DMS53 (cell line): ENCODE data around the gene ADAM33.

ENCODE experiments used
- DNase-seq: peaks from one replicate; lab custom pipeline; 2025; lab: John Stamatoyannopoulos, UW

ADAM33 gene

DNA sequence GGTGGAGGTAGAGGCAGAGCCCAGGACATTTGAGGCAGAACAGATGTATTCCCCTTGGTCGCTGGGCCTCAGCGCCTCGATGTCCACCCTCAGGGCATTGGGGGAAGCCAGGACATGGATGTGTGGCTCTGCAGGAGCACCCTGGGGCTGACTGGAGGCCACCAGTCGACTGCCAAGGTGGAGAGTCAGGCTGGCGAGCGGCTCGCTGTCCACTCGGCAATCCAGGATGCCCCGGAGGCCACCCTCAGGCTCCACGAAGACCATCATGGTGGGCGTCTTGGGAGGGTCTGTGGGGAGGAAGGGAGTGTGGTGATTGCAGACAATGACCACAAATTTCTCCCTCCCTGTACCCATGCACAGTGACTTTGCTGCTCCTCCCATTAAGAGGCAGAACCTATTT, 8.2 kb upstream of the ADAM33 start:
- no peak for DNase-seq

DNA sequence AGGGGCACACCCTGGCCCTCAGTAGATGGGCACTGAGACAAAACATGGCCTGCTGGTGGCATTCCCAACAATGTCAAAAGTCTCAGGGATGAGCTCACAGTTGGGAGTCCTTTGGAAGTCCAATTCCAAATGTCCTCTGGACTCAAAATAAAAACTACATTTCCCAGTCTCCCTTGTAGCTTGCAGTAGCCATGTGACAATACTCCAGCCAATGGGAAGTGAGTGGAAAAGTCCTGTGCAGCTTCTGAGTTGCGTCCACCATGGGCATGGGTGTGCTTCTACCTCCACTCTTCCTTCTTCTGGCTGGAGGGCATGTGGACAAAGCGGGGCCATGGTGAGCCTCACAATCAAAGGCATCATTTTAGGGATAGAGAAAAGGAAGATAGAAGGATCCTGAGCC, 5.8 kb upstream of the ADAM33 start:
- DNase-seq: peak; percentile 23

DNA sequence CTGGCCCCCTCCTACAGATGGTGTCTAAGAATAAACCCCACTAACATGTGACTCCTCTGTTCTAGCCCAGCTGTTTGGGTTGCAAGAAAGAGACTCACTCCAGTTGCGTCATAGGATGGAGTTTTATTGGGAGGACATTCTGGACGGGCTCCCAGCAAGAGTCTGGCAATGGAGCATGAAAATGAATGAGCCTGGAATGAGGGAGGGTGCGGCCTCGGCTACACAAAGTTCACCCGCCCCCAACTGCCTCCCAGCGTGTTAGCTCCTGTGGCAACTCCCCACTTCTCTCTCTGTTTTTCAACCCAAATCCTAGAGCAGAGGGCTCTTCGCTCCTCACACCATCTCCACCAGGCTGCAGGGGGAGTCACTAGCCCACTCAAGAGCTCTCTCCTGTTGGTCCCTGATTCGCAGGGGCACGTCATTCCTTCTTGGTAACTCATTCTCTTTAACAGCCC, 5.1 kb upstream of the ADAM33 start:
- DNase-seq: no peak

DNA sequence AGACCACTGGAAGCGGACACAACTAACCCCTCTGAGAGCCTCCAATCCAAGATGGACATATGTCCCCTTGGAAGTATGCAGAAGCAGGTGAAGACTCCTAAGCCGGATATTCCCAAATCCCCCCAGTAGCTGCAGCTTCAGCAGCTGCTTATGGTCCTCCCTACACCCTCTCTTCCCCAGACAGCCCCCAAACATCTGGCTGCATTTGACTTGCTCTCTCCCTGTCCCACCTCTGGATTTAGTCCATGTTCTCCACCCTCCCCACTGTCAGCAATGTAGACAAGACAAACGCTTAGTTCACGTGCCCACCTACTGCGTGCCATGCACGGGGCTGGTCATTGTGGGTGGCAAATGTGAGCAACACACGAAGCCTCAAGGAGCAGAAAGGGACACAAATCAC, 4.6 kb upstream of the ADAM33 start:
- DNase-seq: no peak

DNA sequence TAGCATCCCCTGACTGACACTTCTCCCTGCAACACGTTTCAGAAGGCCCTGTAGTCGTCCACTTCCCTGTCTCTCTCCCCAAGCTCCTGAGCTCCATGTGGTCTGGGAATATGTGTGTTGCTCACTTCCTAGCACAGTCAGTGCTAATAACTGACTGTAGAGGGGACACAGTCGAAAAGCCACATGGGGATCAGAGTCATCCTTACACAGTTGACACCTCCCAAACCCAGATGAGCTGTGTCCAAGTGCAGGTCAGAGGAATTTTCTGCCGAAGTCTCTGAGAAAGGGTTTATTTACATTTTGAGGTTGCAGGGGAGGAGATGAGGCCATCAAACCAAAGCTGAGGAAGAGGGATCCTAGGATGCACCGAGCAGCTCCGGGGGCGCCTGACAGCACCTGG, 3.5 kb upstream of the ADAM33 start:
- no peak for DNase-seq

DNA sequence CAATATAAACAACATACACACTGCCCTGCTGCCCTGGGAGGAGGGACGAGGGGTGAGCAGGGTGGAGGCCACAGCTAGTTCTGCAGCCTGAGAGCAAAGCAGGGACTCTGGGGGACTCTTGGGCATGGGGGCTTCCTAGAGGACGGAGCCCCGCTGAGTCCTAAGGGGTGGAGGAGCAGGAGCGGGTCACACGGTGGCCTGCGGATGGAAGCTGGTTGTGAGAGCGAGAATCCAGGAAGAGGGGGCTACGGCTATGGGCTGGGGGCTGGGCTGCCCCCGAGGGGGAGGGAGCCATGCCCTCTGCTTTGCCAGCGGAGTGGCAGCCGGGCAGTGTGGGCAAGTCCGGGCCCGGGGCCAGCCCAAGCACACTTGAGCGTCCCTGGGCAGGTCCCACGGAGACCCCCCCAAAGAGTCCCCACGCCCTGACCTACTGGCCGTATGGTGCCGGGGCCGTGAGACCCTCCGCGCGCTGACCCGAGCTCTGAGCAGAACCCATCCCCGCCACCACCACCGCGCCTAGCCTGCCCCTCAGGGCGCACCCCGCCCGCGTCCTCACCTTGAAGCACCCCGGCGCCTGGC, 369 bp downstream of the ADAM33 start:
- DNase-seq: no peak

DNA sequence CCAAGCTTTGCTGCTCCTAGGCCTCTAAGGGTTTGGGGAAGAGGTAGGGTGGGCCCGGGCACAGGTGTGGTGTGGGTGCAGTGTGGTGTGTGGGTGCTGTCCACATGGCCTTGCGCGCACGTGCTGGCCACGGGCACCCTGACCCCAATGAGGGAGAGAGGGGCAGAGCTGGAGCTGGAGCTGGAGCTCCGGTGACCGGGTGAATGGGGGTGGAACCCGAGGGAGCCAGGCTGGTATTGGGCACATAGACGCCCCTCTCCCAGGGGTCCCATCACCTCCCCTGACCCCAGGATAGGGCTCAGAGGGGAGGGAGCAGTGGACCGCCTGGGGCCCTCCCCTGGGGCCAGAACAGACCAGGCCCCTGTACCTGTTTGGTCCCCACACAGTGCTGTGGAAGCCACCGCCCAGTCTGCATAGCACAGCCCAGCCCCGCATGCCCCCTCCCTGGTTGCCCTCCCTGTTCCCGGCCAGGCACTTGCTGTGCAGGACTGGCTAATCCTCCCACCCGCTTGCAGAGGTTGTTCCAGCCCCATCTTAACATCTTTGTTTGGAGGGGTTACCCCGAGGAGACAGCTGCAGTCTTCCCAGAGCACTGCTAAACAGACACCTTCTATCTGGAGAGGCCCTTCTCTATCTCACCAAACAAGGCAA, 984 bp downstream of the ADAM33 start:
- DNase-seq: no peak

DNA sequence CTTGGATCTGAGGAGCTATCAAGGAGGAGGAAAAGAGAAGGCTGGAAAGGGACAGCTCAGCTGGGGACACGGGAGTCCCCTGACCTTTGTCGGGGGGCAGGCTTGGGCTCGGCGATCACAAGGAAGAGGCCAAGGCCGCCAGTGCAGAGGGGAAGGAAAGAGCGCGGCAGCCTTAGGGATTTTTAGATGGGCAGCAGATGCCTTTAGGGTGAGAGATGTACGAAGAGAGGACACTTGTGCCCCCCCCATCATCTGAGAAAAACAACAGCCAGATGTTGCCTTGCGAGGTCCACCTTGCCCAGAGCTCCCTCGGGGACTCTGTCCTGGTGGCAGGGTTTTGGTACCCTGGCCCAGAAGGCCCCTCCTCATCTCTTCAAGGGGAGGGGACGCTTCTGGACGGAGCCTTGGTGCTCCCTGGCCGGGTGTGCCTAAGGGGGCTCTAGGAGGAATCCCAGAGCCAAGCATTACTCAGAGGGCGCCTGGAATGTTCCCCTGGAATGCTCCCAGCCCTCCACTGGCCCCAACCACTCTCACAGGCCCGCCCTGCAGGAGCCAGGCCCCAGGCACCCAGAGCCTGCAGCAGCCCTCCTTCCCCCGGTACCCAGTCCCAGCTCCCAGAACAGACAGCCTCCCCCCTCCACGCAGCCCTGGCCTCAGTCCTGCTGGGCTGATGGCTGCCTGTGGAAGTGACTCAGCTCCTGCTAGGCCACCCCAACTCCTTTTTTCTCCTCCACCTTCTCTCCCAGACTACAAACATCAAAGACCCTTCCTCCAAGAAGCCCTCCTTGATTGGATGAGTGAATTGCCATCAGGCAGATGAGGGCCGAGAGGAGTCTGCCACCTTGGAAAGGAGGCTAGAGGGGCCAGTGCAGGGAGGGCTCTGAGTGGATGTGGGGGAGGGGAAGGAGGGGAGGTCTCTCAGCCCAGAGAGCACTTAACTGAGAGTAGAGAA, 1.8 kb downstream of the ADAM33 start:
- no peak for DNase-seq

DNA sequence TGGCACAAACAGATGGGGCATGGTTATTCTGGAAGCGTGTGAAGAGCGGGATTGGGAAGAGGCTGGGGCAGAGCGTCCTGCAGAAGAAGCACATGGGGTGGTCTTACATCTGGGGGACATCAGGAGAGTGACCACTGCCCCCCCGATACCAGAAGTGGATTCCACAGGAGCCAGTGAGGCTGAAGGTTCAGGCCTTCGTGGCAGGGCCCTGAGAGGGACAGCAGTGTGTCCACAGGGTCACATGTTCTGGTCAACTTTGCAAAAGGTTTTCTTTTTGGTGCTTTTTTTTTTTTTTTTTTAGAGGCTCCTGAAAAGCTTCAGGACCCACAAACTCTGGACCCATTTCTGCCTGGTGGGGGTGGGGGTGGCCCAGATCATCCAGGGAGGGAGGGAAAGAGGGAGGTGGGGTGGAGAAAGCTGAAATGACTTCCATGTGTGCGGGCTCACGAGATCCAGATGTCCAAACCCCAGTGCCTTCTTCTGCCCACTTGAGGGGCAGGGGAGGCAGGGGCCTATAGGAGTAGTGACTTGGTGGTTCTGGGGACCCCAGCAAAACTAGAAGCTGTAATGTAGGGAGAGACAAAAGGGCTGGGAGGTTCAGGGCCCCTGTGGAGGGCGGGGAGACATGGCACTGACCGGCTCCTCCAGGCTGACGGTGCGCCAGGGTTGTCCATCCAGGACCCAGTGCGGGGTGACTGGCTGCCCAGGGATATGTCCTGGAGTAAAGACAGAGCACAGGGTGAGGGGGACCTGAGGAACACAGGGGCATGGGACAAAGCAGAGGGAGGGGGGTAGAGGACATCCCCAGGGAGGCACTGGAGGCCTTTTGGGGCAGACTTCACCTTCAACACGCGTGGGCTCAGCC, 2.7 kb downstream of the ADAM33 start:
- no peak for DNase-seq

DNA sequence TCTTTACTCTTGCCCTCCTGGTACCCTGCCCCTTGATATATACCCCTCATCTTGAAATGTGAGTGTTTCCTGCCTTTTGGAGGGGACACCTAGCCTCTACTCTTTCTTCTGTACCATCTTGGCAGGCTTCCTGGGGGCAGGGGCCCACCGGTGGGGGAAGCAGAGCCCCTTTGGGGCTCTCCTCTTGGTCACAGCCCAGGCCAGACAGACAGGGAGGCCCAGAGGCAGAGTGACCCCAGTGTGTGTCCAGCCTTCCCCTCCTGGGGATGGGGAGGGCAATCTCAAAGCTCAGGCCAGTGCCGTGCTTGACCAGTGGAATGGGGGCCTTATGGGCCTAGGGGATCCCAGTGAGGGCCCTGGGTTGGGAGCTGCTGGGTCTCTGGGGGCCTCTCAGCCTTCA, 3.6 kb downstream of the ADAM33 start:
- DNase-seq: no peak

DNA sequence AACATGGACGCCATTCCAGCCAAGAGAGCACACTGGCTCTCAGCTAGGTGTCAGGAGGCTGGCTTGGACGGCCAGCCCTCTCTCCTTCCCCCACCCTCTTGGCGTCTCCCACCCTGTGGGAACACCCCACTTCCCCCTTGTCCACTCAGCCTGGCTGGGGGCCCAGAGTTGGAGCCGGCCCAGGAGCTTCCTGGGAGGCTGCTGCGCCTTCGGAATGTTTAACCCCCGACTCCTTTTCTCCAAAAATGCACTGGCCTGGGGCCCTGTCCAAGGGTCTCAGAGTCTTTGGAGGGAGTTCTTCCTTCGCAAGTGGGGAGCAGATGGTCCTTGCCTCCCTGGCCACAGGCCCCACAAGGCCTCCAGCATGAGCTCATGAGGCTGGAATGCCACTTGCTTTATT, 4.1 kb downstream of the ADAM33 start:
- DNase-seq: no peak

DNA sequence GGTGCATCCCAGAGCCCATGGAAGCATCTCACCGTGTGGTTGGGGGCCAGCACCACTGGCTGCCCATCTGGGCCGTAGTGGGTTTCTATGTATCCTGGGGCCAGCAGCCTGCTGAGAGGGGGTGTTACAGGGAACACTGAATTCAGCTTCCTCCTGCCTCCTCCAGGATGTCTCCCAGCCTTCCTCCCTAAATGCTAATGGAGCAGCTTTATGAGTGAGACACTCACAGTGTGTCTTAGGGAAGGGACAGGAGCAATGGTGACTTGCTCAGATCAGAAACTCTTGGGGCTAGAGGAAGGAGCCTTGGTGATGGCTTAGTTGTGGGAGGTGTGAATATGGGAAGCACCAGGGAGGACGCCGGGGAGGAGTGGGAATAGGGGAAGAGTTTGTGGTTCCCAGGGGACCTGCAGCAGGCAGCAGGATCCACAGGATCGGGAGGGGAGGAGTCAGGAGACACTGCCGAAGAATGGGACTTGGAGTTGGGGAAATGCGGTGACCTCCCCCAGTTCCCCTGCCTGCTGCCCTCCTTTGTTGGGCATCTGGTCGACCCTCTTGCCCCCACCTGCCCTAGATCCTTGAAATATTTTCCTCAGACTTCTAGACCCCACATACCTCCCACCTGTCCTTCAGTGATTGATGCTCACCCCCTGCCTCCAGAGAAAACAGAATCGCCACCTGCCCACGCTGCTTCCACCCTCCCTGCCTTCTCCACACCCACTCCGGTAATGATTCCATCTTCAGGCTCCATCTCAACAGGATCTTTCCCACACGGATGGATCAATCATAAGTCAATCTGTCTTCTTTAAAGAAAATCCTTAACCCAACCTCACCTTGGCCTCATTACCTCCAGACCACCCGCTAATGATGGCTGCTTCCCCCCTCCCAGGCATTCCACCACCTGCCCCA, 6.6 kb downstream of the ADAM33 start:
- DNase-seq: no peak

DNA sequence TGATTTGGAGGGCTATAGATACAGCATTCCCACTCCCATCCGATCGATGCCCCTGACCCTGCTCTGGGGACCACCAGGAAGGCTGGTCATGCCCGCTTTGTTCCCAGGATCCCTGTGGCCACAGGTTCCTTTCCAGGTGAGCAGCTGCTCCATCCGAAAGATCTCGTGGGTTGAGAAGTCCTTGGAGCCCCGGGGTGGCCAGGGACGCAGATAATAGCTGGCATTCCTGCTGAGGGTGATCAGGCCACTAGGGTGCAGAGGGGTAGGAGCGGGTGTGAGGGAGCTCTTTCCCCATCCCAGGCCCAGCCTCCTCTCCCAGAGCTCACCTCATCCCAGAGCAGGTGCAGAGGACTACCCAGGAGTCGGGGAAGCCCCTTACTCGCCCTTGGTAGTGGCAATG, 7.4 kb downstream of the ADAM33 start:
- DNase-seq: peak; percentile 25

DNA sequence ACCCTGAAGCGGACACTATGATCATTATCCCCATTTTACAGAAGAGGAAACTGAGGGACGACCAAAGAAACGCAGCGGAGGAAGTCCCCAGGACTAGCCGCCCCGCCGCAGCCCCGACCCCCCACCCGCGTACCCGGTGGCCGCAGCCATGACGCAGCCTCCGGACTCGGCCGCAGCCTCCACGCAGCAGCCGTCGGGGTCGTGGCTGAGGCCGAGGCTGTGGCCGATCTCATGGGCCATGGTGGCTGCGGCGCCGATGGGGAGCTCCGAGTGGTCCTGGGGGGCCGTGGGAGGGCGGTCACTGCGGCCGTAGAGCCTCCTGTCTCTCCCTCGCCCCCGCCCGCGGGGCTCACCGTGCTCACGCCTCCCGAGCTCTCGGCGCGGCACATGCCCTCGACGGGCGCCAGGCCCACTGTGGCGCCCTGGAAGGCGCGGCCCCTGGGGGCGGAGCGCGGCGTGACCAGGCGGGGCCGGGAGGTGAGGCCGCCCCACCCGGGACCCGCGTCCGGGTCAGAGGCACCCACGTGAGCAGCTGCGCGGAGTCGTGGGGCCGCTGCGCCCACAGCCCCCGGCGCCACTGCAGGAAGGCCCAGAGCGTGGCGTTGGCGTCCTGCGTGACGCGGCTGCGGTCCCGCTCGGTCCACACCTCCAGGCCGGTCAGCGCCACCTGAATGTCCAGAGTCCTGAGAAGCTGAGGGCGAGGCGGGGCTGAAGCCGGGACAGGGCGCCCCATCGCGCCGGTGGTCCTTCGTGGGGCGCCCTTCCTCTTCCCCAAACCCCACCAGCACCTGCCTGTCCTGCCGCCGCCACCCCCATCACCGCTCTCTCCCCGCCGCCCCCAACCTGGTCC, 8.4 kb downstream of the ADAM33 start:
- DNase-seq: no peak

DNA sequence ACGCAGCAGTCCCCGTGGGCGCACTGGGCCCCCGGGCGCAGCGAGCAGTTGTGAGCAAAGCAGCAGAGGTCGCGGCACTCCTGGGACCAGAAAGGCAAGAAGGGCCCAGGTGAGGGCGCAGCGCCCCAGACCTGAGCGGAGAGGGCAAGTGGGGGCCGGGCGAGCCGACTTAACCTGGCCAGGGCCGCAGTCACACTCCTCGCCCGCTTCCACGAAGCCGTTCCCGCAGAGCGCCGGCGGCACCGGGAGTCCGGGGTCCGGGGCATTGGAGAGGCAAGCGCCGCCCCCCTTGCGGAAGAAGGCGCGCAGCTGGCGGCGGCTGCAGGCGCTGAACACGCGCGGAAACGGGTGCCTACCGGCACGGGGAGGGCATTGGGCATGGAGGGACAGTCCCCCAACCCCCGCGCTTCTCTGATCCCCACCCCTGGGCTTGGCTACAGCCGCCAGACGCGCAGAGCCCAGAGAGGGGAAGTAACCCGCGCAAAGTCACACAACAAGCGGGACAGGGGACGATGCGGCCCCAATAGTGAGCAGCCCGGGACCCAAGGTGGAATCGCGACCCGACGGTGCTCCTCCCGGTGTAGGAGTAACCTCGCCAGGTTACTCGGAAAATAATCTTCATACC, 9.2 kb downstream of the ADAM33 start:
- DNase-seq: peak; percentile 43

DNA sequence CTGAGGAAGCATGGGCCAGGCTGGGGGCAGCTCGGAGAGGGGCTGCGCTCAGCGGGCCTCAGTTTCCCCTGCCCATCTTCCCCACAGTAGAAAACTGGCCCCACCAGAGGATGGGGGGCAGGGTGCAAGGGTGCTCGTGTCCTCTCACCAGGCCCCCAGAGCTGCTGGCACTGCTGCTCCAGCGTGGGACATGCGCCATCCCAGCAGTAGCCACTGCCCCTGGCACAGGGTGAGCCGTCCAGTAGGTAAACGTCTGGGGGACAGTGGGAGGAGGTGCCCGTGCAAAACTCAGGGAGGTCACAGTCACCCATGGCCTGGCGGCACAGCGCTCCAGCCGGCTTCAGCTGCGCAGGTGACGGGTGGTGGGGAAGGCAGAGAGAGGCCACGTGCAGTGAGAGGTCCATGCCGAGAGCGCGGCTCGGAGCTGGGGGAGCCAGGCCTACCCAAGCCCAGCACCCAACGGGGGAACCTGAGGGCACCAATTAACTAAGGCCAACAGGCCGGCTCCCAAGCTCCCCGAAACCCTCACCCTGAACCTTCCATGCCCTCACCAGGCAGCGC, 9.7 kb downstream of the ADAM33 start:
- DNase-seq: no peak

DNA sequence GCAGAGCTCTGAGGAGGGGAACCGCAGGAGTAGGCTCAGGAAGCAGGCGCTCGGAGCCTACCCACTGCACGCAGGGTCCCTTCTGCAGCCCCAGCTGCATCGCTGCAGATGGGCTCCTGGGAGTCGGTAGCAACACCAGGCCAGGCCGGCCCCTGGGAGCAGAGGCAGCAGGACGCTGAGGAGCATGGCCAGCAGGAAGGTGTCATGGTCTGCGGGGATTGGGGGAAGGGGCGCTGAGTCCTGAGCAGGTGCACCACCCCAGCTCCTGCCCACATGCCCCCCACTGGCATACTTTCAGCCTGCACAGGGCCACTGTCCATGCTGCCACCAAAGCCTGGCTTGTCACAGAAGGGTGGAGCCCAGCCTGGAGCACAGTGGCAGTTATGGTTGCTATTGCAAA, 10.9 kb downstream of the ADAM33 start:
- no peak for DNase-seq

DNA sequence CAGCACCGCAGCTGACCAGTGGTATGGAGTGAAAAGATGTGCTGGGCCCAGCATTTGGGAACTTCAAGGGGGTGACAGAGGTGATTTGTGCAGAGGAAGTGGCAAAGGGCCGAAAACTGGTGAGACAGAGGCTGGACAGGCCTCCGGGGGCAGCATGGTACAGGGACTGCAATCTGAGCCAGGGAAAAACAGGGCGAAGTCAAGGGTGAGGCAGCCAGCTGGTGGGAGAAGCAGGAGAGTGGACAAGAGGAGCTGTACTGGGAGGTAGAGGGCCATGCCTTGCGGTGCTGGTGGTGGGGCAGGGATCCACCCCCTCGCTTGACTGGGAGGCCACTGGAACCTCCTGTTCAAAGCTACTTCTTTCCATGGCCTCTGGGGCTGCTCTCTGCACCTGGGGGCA, 11.3 kb downstream of the ADAM33 start:
- peak; percentile 32 for DNase-seq

DNA sequence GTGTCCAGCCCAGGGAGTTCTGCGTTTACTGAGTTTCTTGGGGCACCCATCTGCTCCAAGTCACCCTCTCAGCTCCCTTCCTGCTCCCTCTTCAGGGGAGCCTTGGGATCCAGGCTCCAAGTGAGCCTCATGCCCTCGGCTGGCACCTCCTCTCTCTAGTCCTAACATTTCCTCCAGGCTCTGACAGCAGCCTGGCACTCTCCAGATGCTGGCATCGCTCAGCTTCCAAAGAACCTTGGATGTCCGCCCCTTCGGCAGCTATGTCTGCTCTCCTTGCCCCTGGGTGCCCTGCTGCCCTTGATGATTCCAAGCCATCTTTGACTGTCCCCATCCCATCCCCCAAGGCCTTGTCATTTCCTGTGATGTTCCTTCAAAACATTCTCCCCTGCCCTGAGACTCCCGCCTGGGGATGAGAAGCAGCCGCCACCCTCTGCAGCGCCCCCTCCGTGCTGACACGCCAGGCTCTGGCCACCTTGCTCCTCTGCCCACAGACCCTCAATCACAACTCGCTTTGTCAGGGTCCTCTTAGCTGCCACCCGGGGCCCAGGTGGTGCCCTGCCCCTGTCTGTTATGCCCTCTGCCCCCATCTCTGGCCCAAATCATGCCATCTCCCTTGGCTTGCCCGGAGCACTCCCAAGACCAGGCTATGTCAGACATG, 12.0 kb downstream of the ADAM33 start:
- DNase-seq: no peak
